Esophagus muscularis mucosa (tissue), 4 donors: ENCODE measurements around the gene TBC1D22A. TPM values are rescaled to one million over a fixed set of nuclear protein-coding genes. Genes with fewer than 3 reads are reported as not detected.

Experiments used
- DNase-seq: peaks from one replicate; pipeline ENCODE4 v3.0.0-alpha.2; 2017; ENCODE audit errors: extremely low spot score
- H3K27ac ChIP-seq, 4 donors: fragments of 200-600 bp; sonication (generic); replicated peaks in 1 of 4; 1 replicate in 3 of 4; 2 replicates in 1 of 4; pipeline ENCODE4 v1.5.1; 2016 to 2019; ENCODE audit warnings: mild to moderate bottlenecking in 1 of 4
- H3K27me3 ChIP-seq, 4 donors: fragments of 200-600 bp; sonication (generic); one replicate each; pipeline versions ENCODE4 v1.5.1 to v1.6.0; 2016 to 2019
- H3K36me3 ChIP-seq, 4 donors: fragments of 200-600 bp; sonication (generic); one replicate each; pipeline ENCODE4 v1.5.1; 2016 to 2019
- H3K4me1 ChIP-seq, 4 donors: fragments of 200-600 bp; sonication (generic); one replicate each; pipeline ENCODE4 v1.5.1; 2016 to 2019
- H3K4me3 ChIP-seq, 4 donors: fragments of 200-600 bp; sonication (generic); 1 replicate in 2 of 4; 2 replicates in 2 of 4; pipeline ENCODE4 v1.5.1; 2016 to 2019; ENCODE audit warnings: mild to moderate bottlenecking in 4 of 4, moderate library complexity in 1 of 4
- H3K9me3 ChIP-seq, 4 donors: fragments of 200-600 bp; sonication (generic); 1 replicate in 3 of 4; 2 replicates in 1 of 4; pipeline ENCODE4 v1.5.1; 2016 to 2019
- EP300 ChIP-seq: sonication (generic); formaldehyde crosslinking; IDR thresholded peaks from one replicate; pipeline ENCODE4 v1.6.1; 2017; ENCODE audit warnings: antibody characterized with exemption
- POLR2A ChIP-seq: fragments of 450-650 bp; IDR thresholded peaks from one replicate; pipeline ENCODE4 v1.6.1; 2017; ENCODE audit warnings: antibody characterized with exemption, moderate library complexity, mild to moderate bottlenecking, low read depth
- POLR2AphosphoS5 ChIP-seq, 2 donors: sonication (generic); formaldehyde crosslinking; IDR thresholded peaks; one replicate each; pipeline ENCODE4 v1.6.1; 2017; ENCODE audit warnings: antibody characterized with exemption in 2 of 2
- WGBS: methylation state at CpG from one replicate; pipeline ENCODE4 v1.1.5; 2018; 5-methylcytosine and 5-hydroxymethylcytosine counted together
- intact Hi-C: fragments of 100-400 bp; cut with DNase I; formaldehyde crosslinking; loops from one replicate; pipeline ENCODE4 v1.15.1; 2023
- total RNA-seq, 4 donors: library from RNA; depleted of rRNA; stranded (reverse); fragments of >200 nt; gene quantifications; one replicate each; pipeline versions ENCODE4 v1.1.0 to v1.2.1, GENCODE V29; 2016
- TF ChIP-seq, protein P1 (sequence below), 3 experiments: fragments of 200-600 bp in 2 of 3; fragments of 450-650 bp in 1 of 3; sonication (generic) in 2 of 3; IDR thresholded peaks; one replicate each; pipeline ENCODE4 v1.5.1; 2017 to 2019; ENCODE audit warnings: antibody characterized with exemption in 3 of 3, mild to moderate bottlenecking in 2 of 3, moderate library complexity in 1 of 3

The TBC1D22A gene
- total RNA-seq, 4 donors from 2014 or later, result 15.2 to 20.7 (median 18.8) TPM

DNA sequence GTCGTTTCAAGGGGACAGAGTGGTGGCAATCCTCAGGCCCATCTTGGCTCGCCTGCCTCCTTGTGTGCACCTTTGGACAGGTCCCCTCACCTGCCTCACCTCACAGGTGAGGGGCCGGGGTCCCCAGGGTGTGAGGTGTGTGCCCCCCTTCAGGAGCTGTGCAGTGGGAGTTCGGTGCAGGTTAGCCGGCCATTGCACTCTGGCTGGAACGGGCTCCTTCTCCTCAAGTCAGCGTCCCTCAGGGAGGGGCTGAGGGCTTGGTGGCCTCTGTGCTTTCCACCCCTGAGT is 269.1 kb downstream of the TBC1D22A start:
- intact Hi-C loops, result no loop called here
- no peaks in the 10 kb centered on the region for H3K9me3 ChIP-seq
- H3K4me3 ChIP-seq, result no peak overlapping the region
- peaks cover 0 to 39% (median 16%) of the 10 kb centered on the region in 4 donors for H3K4me1 ChIP-seq
- peaks cover 0 to 5% (median 1%) of the 10 kb centered on the region in 4 donors for H3K36me3 ChIP-seq
- TF ChIP-seq, protein P1, sequence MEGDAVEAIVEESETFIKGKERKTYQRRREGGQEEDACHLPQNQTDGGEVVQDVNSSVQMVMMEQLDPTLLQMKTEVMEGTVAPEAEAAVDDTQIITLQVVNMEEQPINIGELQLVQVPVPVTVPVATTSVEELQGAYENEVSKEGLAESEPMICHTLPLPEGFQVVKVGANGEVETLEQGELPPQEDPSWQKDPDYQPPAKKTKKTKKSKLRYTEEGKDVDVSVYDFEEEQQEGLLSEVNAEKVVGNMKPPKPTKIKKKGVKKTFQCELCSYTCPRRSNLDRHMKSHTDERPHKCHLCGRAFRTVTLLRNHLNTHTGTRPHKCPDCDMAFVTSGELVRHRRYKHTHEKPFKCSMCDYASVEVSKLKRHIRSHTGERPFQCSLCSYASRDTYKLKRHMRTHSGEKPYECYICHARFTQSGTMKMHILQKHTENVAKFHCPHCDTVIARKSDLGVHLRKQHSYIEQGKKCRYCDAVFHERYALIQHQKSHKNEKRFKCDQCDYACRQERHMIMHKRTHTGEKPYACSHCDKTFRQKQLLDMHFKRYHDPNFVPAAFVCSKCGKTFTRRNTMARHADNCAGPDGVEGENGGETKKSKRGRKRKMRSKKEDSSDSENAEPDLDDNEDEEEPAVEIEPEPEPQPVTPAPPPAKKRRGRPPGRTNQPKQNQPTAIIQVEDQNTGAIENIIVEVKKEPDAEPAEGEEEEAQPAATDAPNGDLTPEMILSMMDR (IDR thresholded peaks at IDR 0.05), result no peak
- TF ChIP-seq POLR2A, result no peak
- TF ChIP-seq EP300, result no peak
- TF ChIP-seq POLR2AphosphoS5 (IDR thresholded peaks at IDR 0.05), result no peak
- no peak for DNase-seq
- no peak overlapping the region for H3K27ac ChIP-seq
- no peaks in the 10 kb centered on the region for H3K27me3 ChIP-seq
- WGBS, result 100% methylated on average over 3 of the region's 7 CpGs

DNA sequence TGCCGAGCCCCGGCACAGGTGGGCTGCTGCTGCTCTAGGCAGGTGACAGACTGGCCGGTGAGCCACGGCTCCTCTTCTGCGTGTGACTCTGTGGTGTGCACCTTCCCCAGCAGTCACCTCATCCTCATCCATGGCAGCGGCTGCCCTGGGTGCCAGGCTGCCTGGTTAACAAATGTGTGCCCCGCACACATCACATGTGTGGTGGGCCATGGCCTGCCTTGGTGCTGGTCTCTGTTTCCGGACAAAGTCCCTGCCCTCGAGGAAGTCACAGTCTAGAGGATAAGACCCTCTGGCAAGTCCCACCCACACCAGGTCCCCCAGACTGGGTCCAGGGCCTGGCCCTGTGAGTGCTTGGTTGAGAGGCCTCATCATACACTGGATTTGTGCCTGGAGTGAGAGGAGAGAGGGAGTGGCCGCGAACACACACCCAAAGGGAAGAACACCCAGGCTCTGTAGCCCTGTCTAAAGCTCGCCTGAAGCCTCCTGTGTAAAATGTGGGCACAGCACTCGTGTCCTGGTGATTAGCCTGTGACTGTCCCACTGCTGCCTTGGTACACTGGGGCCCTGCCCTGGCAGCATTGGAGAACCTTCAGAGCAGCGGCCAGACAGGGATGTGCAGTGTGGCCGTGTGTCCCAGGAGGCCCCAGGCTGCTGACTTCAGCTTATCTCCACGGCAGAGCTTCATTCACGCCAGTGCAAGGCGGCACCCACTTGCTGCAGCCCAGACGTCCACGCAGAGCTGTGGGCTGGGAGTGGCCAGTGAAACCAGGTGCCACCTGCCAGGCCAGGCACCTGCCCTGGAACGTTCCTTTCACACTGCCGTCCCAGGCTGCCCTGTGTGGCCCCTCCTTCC is 269.9 kb downstream of the TBC1D22A start:
- peaks cover 0 to 39% (median 16%) of the 10 kb centered on the region in 4 donors for H3K4me1 ChIP-seq
- no peaks in the 10 kb centered on the region for H3K9me3 ChIP-seq
- TF ChIP-seq POLR2AphosphoS5 (IDR thresholded peaks at IDR 0.05) (no peak), EP300 (no peak), POLR2A (no peak)
- TF ChIP-seq, protein P1 (IDR thresholded peaks at IDR 0.05), result no peak
- no peak for DNase-seq
- no peak overlapping the region for H3K4me3 ChIP-seq
- WGBS, result 87% methylated on average over 15 of the region's 22 CpGs
- no peak overlapping the region for H3K27ac ChIP-seq
- H3K27me3 ChIP-seq, result no peaks in the 10 kb centered on the region
- intact Hi-C loops, result no loop called here
- peaks cover 0 to 9% (median 3%) of the 10 kb centered on the region in 4 donors for H3K36me3 ChIP-seq

DNA sequence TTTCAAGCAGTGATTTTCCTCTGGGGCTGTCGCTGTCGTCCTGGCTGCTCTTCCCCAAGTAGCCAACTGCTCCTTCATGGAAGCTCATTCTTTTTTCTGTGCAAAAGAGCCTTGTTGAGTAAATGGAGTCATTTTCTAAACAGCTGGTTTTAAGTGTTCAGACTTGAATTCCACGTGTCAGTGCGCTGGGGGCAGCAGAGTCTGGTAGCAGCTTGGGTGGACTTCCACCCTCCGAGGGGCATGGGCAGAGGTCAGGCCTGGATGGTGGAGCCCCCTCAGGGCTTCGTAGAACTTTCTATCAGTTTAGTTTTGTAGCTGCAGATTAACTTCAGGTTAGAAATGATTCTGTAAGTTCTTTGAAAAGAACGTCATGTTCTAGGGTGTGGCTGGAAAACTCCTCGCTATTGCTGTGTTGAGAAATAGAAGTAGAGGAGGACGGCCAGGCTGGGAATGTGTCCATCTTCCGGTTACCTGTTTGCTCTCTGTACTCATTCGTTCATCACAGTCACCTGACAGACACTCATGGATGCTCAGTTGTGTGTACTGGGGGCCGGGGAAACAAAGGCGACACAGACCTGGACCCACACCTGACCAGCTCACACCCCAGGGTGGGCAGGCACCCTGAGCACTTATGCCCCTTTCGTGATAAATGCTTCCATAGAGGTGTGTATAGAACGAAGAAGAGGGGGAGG is 270.7 kb downstream of the TBC1D22A start:
- no peak for DNase-seq
- TF ChIP-seq POLR2AphosphoS5 (IDR thresholded peaks at IDR 0.05), result no peak
- TF ChIP-seq, protein P1 (IDR thresholded peaks at IDR 0.05), result no peak
- no peak for TF ChIP-seq EP300
- TF ChIP-seq POLR2A, result no peak
- Histone ChIP-seq H3K36me3 (peaks cover 0 to 14% (median 4%) of the 10 kb centered on the region in 4 donors), H3K4me3 (no peak overlapping the region), H3K4me1 (peaks cover 0 to 39% (median 16%) of the 10 kb centered on the region in 4 donors), H3K9me3 (no peaks in the 10 kb centered on the region), H3K27ac (no peak overlapping the region), H3K27me3 (no peaks in the 10 kb centered on the region)
- WGBS, result 88% methylated on average over 13 of the region's 15 CpGs
- intact Hi-C loops, result no loop called here

DNA sequence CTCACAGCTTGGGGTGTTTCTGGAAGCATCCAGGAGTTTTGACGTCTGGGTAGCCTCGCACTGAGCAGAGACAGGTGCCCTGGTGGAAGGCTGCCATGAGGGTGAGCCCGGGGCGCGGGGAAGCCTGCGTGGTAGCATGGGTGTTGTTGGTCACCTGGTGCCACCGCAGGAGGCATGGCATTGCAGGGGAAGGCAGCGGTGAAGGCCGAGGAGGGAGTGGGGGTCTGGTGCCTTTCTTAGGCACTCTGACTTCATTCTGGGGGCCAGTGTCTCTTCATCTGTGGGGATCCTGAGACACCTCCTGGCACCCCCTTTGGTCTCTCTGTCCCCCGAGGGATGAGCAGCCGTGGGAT is 271.2 kb downstream of the TBC1D22A start:
- WGBS, result 96% methylated on average over 11 of the region's 11 CpGs
- no peak overlapping the region for H3K27ac ChIP-seq
- DNase-seq, result no peak
- no peaks in the 10 kb centered on the region for H3K27me3 ChIP-seq
- H3K4me1 ChIP-seq, result peaks cover 0 to 39% (median 16%) of the 10 kb centered on the region in 4 donors
- TF ChIP-seq POLR2A, result no peak
- no peak for TF ChIP-seq POLR2AphosphoS5 (IDR thresholded peaks at IDR 0.05)
- TF ChIP-seq, protein P1 (IDR thresholded peaks at IDR 0.05), result no peak
- TF ChIP-seq EP300, result no peak
- H3K9me3 ChIP-seq, result no peaks in the 10 kb centered on the region
- H3K36me3 ChIP-seq, result peaks cover 0 to 18% (median 6%) of the 10 kb centered on the region in 4 donors
- intact Hi-C loops, result no loop called here
- no peak overlapping the region for H3K4me3 ChIP-seq
